GM12878 (cell line): ENCODE data around the gene ZNF276.

ENCODE experiments used
- BCL11A ChIP-seq: IDR thresholded peaks from 2 replicates; pipeline ENCODE4 v1.6.1; 2011; ENCODE audit warnings: low read depth, low read length
- NFYA ChIP-seq: IDR thresholded peaks from 2 replicates; pipeline ENCODE4 v1.6.1; 2011; ENCODE audit warnings: low read depth, mild to moderate bottlenecking, low read length, improper control_type of control experiment, borderline replicate concordance
- SMC3 ChIP-seq: IDR thresholded peaks from 2 replicates; pipeline ENCODE4 v1.6.1; 2011; ENCODE audit warnings: low read length, improper control_type of control experiment, borderline replicate concordance
- ZNF274 ChIP-seq: IDR thresholded peaks from one replicate; pipeline ENCODE4 v1.8.0; 2011; ENCODE audit not compliant: insufficient read length, insufficient read depth
- TF ChIP-seq, protein P1 (sequence below), 3 experiments: IDR thresholded peaks in 2 of 3; conservative IDR thresholded peaks in 1 of 3; 2 replicates each; pipeline ENCODE4 v1.5.1; 2011; ENCODE audit warnings: low read depth in 3 of 3, low read length in 3 of 3, mild to moderate bottlenecking in 3 of 3, control low read depth in 2 of 3, moderate library complexity in 2 of 3, inconsistent platforms in 1 of 3, mixed read lengths in 1 of 3; ENCODE audit not compliant: control insufficient read depth in 2 of 3, insufficient read depth in 1 of 3; ENCODE audit errors: extremely low read depth in 1 of 3
- TF ChIP-seq, protein P2 (sequence below): IDR thresholded peaks from 2 replicates; pipeline ENCODE4 v1.6.1; 2011; ENCODE audit warnings: borderline replicate concordance, low read depth, mild to moderate bottlenecking, moderate library complexity, mixed read lengths, low read length; ENCODE audit not compliant: insufficient read depth; ENCODE audit errors: extremely low read length

DNA sequence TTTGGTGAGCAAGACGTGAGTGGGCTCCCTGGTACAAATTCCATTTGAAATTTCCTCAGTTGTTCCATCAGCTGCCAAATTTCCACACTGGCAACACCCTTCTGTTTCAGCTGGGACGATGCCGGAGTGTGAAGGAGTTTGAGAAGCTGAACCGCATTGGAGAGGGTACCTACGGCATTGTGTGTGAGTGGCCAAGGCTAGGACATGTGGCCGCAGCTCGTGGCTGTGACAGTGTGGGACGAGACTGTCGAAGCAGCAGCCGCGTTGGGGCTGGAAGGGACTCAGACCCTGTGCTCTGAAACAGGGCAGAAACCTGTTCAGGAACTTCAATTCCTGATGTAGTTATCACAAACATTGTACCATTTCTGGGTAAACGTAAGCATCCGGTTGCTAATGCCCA lies 32.2 kb upstream of the ZNF276 start:
- TF ChIP-seq, protein P1, sequence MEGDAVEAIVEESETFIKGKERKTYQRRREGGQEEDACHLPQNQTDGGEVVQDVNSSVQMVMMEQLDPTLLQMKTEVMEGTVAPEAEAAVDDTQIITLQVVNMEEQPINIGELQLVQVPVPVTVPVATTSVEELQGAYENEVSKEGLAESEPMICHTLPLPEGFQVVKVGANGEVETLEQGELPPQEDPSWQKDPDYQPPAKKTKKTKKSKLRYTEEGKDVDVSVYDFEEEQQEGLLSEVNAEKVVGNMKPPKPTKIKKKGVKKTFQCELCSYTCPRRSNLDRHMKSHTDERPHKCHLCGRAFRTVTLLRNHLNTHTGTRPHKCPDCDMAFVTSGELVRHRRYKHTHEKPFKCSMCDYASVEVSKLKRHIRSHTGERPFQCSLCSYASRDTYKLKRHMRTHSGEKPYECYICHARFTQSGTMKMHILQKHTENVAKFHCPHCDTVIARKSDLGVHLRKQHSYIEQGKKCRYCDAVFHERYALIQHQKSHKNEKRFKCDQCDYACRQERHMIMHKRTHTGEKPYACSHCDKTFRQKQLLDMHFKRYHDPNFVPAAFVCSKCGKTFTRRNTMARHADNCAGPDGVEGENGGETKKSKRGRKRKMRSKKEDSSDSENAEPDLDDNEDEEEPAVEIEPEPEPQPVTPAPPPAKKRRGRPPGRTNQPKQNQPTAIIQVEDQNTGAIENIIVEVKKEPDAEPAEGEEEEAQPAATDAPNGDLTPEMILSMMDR (IDR thresholded peaks at IDR 0.05 in 2 of 3, conservative IDR thresholded peaks at IDR 0.05 in 1 of 3; ENCODE audit: control insufficient read depth in 2 of 3, extremely low read depth in 1 of 3, insufficient read depth in 1 of 3, low read depth in 3 of 3, low read length in 3 of 3) = no peak
- TF ChIP-seq NFYA = no peak
- TF ChIP-seq ZNF274 = no peak
- TF ChIP-seq SMC3 = no peak
- TF ChIP-seq, protein P2, sequence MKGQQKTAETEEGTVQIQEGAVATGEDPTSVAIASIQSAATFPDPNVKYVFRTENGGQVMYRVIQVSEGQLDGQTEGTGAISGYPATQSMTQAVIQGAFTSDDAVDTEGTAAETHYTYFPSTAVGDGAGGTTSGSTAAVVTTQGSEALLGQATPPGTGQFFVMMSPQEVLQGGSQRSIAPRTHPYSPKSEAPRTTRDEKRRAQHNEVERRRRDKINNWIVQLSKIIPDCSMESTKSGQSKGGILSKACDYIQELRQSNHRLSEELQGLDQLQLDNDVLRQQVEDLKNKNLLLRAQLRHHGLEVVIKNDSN = no peak
- TF ChIP-seq BCL11A = no peak
